ENCODE data around the gene DHRS7B. TPM values are rescaled to one million over a fixed set of nuclear protein-coding genes. Genes with fewer than 3 reads are reported as not detected.

Gene DHRS7B
- total RNA-seq, 1 donor from 2014 or later: 21.6 TPM

DNA sequence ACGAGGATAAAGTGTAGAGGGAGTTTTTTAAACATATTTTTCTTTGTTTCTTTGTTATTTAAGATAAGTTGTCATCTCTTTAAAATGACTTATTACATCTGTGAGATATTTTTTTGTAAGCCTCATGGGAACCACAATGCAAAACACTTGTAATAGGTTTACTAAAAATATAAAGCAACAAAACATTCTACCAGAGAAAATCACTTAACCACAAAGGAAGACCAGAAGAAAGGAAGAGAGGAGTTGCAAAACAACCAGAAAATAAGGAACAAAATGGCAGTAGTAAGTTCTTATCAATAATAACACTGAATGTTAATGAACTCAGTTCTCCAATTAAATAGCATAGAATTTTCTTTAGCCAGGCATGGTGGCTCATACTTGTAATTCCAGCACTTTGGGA, 22.9 kb downstream of the DHRS7B start:
- peaks cover 59% of the 10 kb centered on the region for H3K9me3 Mint-ChIP-seq
- DNase-seq (ENCODE audit: low spot score): no peak
- H3K4me3 ChIP-seq: no peak overlapping the region

DNA sequence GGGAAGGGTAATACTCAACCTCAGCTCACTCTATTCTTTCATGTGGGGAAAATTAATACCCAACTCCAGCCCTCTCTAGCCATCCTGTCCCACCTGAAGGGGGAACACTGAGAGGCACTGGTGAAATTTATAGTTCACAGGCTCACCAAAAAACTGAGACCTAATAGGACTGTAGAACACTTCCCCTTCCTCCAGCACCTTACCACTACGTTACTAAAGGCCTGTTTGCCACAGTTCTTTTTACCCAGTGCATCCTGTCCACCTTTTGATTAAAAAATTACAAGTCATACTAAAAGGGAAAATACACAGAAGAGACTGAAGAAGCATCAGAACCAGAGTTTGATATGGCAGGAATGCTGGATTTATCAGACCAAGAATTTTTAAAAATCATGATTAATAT, 26.0 kb downstream of the DHRS7B start:
- Histone ChIP-seq H2AFZ (replicated peaks) (no peak overlapping the region), H3K79me2 (ENCODE audit: low read depth) (no peaks in the 10 kb centered on the region), H3K36me3 (no peaks in the 10 kb centered on the region), H3K9me3 (ENCODE audit: low read depth) (peaks cover 18% of the 10 kb centered on the region), H3K4me2 (no peak overlapping the region), H4K20me1 (ENCODE audit: low read depth) (no peaks in the 10 kb centered on the region), H3K4me3 (no peak overlapping the region), H3K4me1 (no peaks in the 10 kb centered on the region), H3K27me3 (no peaks in the 10 kb centered on the region), H3F3A (ENCODE audit: low read depth) (no peaks in the 10 kb centered on the region), H3K9ac (no peak overlapping the region), H3K27ac (no peak overlapping the region)
- Mint-ChIP-seq H3K36me3 (peaks cover 10% of the 10 kb centered on the region), H3K4me1 (no peaks in the 10 kb centered on the region), H3K27me3 (ENCODE audit: insufficient read depth, low read depth) (peaks cover 2% of the 10 kb centered on the region), H3K27ac (no peak overlapping the region), H3K9me3 (peaks cover 52% of the 10 kb centered on the region), H3K4me3 (no peak overlapping the region)
- TF ChIP-seq EZH2 (IDR thresholded peaks at IDR 0.05) (no peak), EZH2phosphoT487 (IDR thresholded peaks at IDR 0.05) (no peak)
- TF ChIP-seq, protein P1, sequence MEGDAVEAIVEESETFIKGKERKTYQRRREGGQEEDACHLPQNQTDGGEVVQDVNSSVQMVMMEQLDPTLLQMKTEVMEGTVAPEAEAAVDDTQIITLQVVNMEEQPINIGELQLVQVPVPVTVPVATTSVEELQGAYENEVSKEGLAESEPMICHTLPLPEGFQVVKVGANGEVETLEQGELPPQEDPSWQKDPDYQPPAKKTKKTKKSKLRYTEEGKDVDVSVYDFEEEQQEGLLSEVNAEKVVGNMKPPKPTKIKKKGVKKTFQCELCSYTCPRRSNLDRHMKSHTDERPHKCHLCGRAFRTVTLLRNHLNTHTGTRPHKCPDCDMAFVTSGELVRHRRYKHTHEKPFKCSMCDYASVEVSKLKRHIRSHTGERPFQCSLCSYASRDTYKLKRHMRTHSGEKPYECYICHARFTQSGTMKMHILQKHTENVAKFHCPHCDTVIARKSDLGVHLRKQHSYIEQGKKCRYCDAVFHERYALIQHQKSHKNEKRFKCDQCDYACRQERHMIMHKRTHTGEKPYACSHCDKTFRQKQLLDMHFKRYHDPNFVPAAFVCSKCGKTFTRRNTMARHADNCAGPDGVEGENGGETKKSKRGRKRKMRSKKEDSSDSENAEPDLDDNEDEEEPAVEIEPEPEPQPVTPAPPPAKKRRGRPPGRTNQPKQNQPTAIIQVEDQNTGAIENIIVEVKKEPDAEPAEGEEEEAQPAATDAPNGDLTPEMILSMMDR (IDR thresholded peaks at IDR 0.05): no peak
- no peak for DNase-seq (ENCODE audit: low spot score)

More for the DNA sequence above, 22.9 kb downstream of the DHRS7B start:
- Histone ChIP-seq H3F3A (ENCODE audit: low read depth) (no peaks in the 10 kb centered on the region), H4K20me1 (ENCODE audit: low read depth) (no peaks in the 10 kb centered on the region), H3K9ac (no peak overlapping the region), H3K79me2 (ENCODE audit: low read depth) (no peaks in the 10 kb centered on the region), H3K9me3 (ENCODE audit: low read depth) (peaks cover 14% of the 10 kb centered on the region), H2AFZ (replicated peaks) (no peak overlapping the region), H3K27ac (no peak overlapping the region), H3K4me2 (no peak overlapping the region), H3K4me1 (no peaks in the 10 kb centered on the region), H3K27me3 (no peaks in the 10 kb centered on the region), H3K36me3 (no peaks in the 10 kb centered on the region)
- Mint-ChIP-seq H3K4me3 (no peak overlapping the region), H3K4me1 (no peaks in the 10 kb centered on the region), H3K27me3 (ENCODE audit: insufficient read depth, low read depth) (no peaks in the 10 kb centered on the region), H3K27ac (no peak overlapping the region), H3K36me3 (peaks cover 24% of the 10 kb centered on the region)
- no peak for TF ChIP-seq EZH2 (IDR thresholded peaks at IDR 0.05)
- no peak for TF ChIP-seq EZH2phosphoT487 (IDR thresholded peaks at IDR 0.05)
- TF ChIP-seq, protein P1 (IDR thresholded peaks at IDR 0.05): no peak

DNA sequence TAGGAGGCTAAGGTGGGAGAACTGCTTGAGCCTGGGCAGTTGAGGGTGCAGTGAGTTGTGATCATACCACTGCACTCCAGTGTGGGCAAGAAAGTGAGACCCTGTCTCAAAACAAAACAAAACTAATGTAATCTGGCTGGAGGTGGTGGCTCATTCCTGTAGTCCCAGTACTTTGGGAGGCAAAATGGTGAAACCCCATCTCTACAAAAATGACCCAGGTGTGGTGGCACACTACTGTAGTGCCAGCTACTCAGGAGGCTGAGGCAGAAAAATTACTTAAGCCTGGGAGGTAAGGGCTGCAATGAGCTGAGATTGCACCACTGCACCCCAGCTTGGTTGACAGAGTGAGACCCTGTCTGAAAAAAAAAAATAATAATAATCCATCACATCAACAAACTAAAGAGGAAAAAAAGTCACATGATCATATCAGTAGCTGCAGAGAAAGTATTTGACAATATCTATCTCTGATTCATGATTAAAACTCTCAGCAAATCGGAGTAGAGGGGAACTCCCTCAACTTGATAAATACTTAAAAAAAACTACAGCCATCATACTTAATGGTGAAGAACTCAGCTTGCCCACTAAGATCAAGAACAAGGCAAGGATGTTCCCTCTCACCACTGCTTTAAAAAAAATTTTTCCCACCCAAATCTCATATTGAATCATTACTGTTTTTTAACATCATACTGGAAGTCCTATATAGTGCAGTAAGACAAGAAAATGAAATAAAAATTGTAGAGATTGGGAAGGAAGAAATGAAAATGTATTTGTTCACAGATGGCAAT, 31.0 kb downstream of the DHRS7B start:
- no peak overlapping the region for H3K9ac ChIP-seq
- H3K27me3 ChIP-seq: no peaks in the 10 kb centered on the region
- H3K36me3 Mint-ChIP-seq: peaks cover 2% of the 10 kb centered on the region
- no peak overlapping the region for H2AFZ ChIP-seq (replicated peaks)
- peaks cover 2% of the 10 kb centered on the region for H3K27me3 Mint-ChIP-seq (ENCODE audit: insufficient read depth, low read depth)
- no peak for DNase-seq (ENCODE audit: low spot score)
- H3K4me3 Mint-ChIP-seq: no peak overlapping the region
- no peak overlapping the region for H3K4me2 ChIP-seq
- no peak overlapping the region for H3K4me3 ChIP-seq
- peaks cover 3% of the 10 kb centered on the region for H3K4me1 Mint-ChIP-seq
- peaks cover 5% of the 10 kb centered on the region for H3K9me3 ChIP-seq (ENCODE audit: low read depth)
- peaks cover 24% of the 10 kb centered on the region for H3K9me3 Mint-ChIP-seq
- H3K4me1 ChIP-seq: no peaks in the 10 kb centered on the region
- TF ChIP-seq EZH2phosphoT487 (IDR thresholded peaks at IDR 0.05) (no peak), EZH2 (IDR thresholded peaks at IDR 0.05) (no peak)
- TF ChIP-seq, protein P1 (IDR thresholded peaks at IDR 0.05): no peak
- no peak overlapping the region for H3K27ac Mint-ChIP-seq
- no peaks in the 10 kb centered on the region for H4K20me1 ChIP-seq (ENCODE audit: low read depth)
- no peak overlapping the region for H3K27ac ChIP-seq
- no peaks in the 10 kb centered on the region for H3K36me3 ChIP-seq
- no peaks in the 10 kb centered on the region for H3F3A ChIP-seq (ENCODE audit: low read depth)
- H3K79me2 ChIP-seq (ENCODE audit: low read depth): no peaks in the 10 kb centered on the region

Measured in neural progenitor cell (in vitro differentiated cells).